Activated naive CD4-positive, alpha-beta T cell treated with Interleukin-2 at 50 U/mL for 16 hours (primary cell): ENCODE measurements around the gene PNKP.

Source experiments
- DNase-seq: peaks from one replicate; pipeline ENCODE4 v3.0.0-alpha.2; 2020

The PNKP gene

GRCh38 chr19:49857061-49857837 lies 10.1 kb downstream of the PNKP start:
- no peak for DNase-seq

- no peak for DNase-seq
These were observed 10.8 kb downstream of the PNKP start for GRCh38 chr19:49856574-49857021.

GRCh38 chr19:49855676-49856573 lies 11.5 kb downstream of the PNKP start:
- DNase-seq: no peak

GRCh38 chr19:49855277-49855675 lies 12.1 kb downstream of the PNKP start:
- DNase-seq: no peak

GRCh38 chr19:49854378-49855263 lies 12.8 kb downstream of the PNKP start:
- DNase-seq: no peak

GRCh38 chr19:49853852-49854377 lies 13.5 kb downstream of the PNKP start:
- DNase-seq: no peak

- no peak for DNase-seq
These were observed 14.7 kb downstream of the PNKP start for GRCh38 chr19:49852631-49853126.

- peak; percentile 37 for DNase-seq
These were observed 15.7 kb downstream of the PNKP start for GRCh38 chr19:49851456-49852259.

- peak; percentile 88 for DNase-seq
These were observed 16.7 kb downstream of the PNKP start, which contains the start of gene PTOV1 for GRCh38 chr19:49850487-49851342. Gene PTOV1, plus strand, starts transcription at chr19:49851159.

GRCh38 chr19:49850221-49850486 lies 17.2 kb downstream of the PNKP start:
- no peak for DNase-seq

- no peak for DNase-seq
These were observed 17.7 kb downstream of the PNKP start for GRCh38 chr19:49849433-49850220.

- no peak for DNase-seq
These were observed 18.4 kb downstream of the PNKP start for GRCh38 chr19:49848938-49849337.

- DNase-seq: no peak
These were observed 19.4 kb downstream of the PNKP start for GRCh38 chr19:49847731-49848696.

- no peak for DNase-seq
These were observed 21.0 kb downstream of the PNKP start for GRCh38 chr19:49846408-49846807.

GRCh38 chr19:49845414-49845813 lies 22.0 kb downstream of the PNKP start:
- DNase-seq: no peak

GRCh38 chr19:49844138-49845095 lies 23.0 kb downstream of the PNKP start:
- no peak for DNase-seq

GRCh38 chr19:49843265-49843664 lies 24.1 kb downstream of the PNKP start:
- no peak for DNase-seq
